ENCODE results near the gene HJURP.

The HJURP gene

DNA sequence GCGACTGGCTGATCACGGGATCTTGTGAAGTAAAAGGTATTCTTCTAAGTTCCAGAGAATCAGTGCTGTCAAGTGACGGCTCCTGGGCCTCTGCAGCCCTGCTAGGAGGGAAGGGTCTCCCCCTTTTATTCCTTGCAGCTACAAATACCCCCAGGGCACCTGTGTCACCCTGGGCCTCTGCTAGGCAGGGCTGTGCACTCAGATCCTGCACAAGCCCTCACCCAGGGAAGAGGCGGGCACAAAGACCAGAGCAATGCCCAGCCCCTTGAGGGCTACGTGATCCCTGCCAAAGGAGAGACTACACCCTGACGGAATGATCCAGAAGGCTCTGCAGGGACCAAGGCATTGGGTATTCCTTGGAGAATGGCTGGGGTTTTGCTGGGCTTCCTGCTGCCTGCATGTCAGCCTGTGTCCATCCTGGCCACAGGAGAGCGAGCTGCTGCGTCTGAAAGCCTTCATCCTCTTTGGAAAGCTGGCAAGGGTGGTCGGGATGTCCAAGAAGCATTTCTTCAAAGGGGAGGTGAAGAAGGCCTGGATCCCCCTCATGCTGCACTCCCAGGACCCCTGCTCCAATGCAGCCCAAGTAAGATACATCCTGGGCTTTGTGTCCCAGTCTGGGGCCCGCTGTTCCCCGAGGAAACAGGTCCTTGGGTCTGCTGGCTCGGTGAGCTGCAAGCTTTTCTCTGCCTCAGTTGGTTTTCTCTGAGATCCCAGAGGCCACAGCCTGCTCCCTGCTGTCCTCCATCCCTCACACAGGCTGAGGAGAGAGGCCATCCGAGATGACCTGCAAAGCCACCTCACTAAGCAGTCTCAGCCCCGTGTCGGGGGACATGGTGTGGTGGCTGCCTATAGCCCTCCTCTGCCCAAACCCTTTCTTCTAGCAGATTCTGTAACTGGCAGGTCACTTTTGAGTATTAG, 24.9 kb downstream of the HJURP start:
- H3K27ac ChIP-seq = no peak overlapping the region
- ChIA-PET CTCF (interaction anchor here (0.6 kb wide), 1 partner anchor 432 kb away, joined by 3 read pairs; no protein-coding TSS in a partner anchor), POLR2A (ENCODE audit: low non-redundant PET) (no interaction called here)
- DNase-seq (ENCODE audit: low spot score) = no peak
- TF ChIP-seq, protein P1, sequence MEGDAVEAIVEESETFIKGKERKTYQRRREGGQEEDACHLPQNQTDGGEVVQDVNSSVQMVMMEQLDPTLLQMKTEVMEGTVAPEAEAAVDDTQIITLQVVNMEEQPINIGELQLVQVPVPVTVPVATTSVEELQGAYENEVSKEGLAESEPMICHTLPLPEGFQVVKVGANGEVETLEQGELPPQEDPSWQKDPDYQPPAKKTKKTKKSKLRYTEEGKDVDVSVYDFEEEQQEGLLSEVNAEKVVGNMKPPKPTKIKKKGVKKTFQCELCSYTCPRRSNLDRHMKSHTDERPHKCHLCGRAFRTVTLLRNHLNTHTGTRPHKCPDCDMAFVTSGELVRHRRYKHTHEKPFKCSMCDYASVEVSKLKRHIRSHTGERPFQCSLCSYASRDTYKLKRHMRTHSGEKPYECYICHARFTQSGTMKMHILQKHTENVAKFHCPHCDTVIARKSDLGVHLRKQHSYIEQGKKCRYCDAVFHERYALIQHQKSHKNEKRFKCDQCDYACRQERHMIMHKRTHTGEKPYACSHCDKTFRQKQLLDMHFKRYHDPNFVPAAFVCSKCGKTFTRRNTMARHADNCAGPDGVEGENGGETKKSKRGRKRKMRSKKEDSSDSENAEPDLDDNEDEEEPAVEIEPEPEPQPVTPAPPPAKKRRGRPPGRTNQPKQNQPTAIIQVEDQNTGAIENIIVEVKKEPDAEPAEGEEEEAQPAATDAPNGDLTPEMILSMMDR (conservative IDR thresholded peaks at IDR 0.05; ENCODE audit: low read depth) = no peak

GRCh38 chr2:233828546-233829192, 25.7 kb downstream of the HJURP start:
- ChIA-PET CTCF (interaction anchor here (0.6 kb wide), 1 partner anchor 386 kb away, joined by 5 read pairs; no protein-coding TSS in a partner anchor), POLR2A (ENCODE audit: low non-redundant PET) (no interaction called here)
- TF ChIP-seq, protein P1 (conservative IDR thresholded peaks at IDR 0.05; ENCODE audit: low read depth) = no peak
- no peak for DNase-seq (ENCODE audit: low spot score)
- no peak overlapping the region for H3K27ac ChIP-seq

- ChIA-PET CTCF (no interaction called here), POLR2A (ENCODE audit: low non-redundant PET) (no interaction called here)
- DNase-seq (ENCODE audit: low spot score) = no peak
- TF ChIP-seq, protein P1 (conservative IDR thresholded peaks at IDR 0.05; ENCODE audit: low read depth) = no peak
- no peak overlapping the region for H3K27ac ChIP-seq
These were observed 30.0 kb downstream of the HJURP start for GRCh38 chr2:233824373-233824772.

GRCh38 chr2:233823731-233824121, 30.6 kb downstream of the HJURP start:
- DNase-seq (ENCODE audit: low spot score) = no peak

GRCh38 chr2:233822781-233823730, 31.3 kb downstream of the HJURP start:
- TF ChIP-seq, protein P1 (conservative IDR thresholded peaks at IDR 0.05; ENCODE audit: low read depth) = no peak
- DNase-seq (ENCODE audit: low spot score) = no peak
- ChIA-PET CTCF (interaction anchor here (0.7 kb wide), 1 partner anchor 1209 kb away, joined by 3 read pairs; no protein-coding TSS in a partner anchor), POLR2A (ENCODE audit: low non-redundant PET) (no interaction called here)
- no peak overlapping the region for H3K27ac ChIP-seq

More at GRCh38 chr2:233823731-233824121, 30.6 kb downstream of the HJURP start:
- TF ChIP-seq, protein P1 (conservative IDR thresholded peaks at IDR 0.05; ENCODE audit: low read depth) = no peak
- CTCF ChIA-PET = no interaction called here
- POLR2A ChIA-PET (ENCODE audit: low non-redundant PET) = no interaction called here
- no peak overlapping the region for H3K27ac ChIP-seq
